ENCODE results near the gene CNTNAP2.

- TF ChIP-seq, protein P1, sequence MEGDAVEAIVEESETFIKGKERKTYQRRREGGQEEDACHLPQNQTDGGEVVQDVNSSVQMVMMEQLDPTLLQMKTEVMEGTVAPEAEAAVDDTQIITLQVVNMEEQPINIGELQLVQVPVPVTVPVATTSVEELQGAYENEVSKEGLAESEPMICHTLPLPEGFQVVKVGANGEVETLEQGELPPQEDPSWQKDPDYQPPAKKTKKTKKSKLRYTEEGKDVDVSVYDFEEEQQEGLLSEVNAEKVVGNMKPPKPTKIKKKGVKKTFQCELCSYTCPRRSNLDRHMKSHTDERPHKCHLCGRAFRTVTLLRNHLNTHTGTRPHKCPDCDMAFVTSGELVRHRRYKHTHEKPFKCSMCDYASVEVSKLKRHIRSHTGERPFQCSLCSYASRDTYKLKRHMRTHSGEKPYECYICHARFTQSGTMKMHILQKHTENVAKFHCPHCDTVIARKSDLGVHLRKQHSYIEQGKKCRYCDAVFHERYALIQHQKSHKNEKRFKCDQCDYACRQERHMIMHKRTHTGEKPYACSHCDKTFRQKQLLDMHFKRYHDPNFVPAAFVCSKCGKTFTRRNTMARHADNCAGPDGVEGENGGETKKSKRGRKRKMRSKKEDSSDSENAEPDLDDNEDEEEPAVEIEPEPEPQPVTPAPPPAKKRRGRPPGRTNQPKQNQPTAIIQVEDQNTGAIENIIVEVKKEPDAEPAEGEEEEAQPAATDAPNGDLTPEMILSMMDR (IDR thresholded peaks at IDR 0.05), result no peak
- no peak for TF ChIP-seq TCF7L2 (IDR thresholded peaks at IDR 0.05; ENCODE audit: low read depth, low read length)
- no peak for TF ChIP-seq SIN3A (IDR thresholded peaks at IDR 0.05; ENCODE audit: borderline replicate concordance, insufficient read depth, low read depth, low read length)
Observed at GRCh38 chr7:148028165-148028564, 1911.6 kb downstream of the CNTNAP2 start.
